ENCODE data around the gene BCL11A. TPM values are rescaled to one million over a fixed set of nuclear protein-coding genes. Genes with fewer than 3 reads are reported as not detected.

BCL11A gene
- total and polyA plus RNA-seq, 2 of the 13 experiments (the other 11 are each of a cell fraction or from before 2014, with no cell fraction given): not detected

- no peak overlapping the region for H3K27ac ChIP-seq (ENCODE audit: extremely low read length, insufficient read depth, low read length)
- ATAC-seq (no peak), DNase-seq (ENCODE audit: low spot score) (no peak), FAIRE-seq (no peak)
- H2AFZ ChIP-seq (ENCODE audit: low read length): no peak overlapping the region
- no peaks in the 10 kb centered on the region for H4K20me1 ChIP-seq (ENCODE audit: insufficient read depth, low read length)
- no peak overlapping the region for H3K4me2 ChIP-seq (ENCODE audit: low read depth, low read length)
- H3K27me3 ChIP-seq (ENCODE audit: control insufficient read depth in 1 of 2, insufficient read depth in 2 of 2, low read length in 2 of 2): peaks cover 4 to 39% of the 10 kb centered on the region in 2 experiments
- CTCF ChIA-PET (ENCODE audit: low intra/inter-chr PET ratio, low total read pairs): no interaction called here
- no peaks in the 10 kb centered on the region for H3K4me1 ChIP-seq (ENCODE audit: insufficient read depth, low read length)
- H3K9me3 ChIP-seq (ENCODE audit: low read length): no peaks in the 10 kb centered on the region
- no peaks in the 10 kb centered on the region for H3K79me2 ChIP-seq (ENCODE audit: insufficient read depth, low read length)
- no peak overlapping the region for H3K9ac ChIP-seq (ENCODE audit: insufficient read depth, low read depth, low read length)
- no peak for TF ChIP-seq ZNF746 (CRISPR knock-in tag; IDR thresholded peaks at IDR 0.05)
- peak; percentile 72 for TF ChIP-seq MNT (IDR thresholded peaks at IDR 0.05)
- in situ Hi-C loops (cut with HindIII; ENCODE audit: extremely low pct_ligation_motif_present, low pct_unique_long_range_greater_than_20kb) (no loop called here), intact Hi-C loops (cut with micrococcal nuclease; ENCODE audit: unreplicated experiment) (loop anchor here (5.0 kb wide), 1 partner anchor 1266 kb away; no protein-coding TSS in a partner anchor)
- no peak overlapping the region for H3K4me3 ChIP-seq (replicated peaks in 1 of 3; ENCODE audit: insufficient read depth in 1 of 3, low read depth in 2 of 3, low read length in 3 of 3)
- no TSS peak for BruUV-seq (replicated peaks)
- POLR2A ChIA-PET: no interaction called here
- WGBS (ENCODE audit: low lambda C conversion rate): 9% methylated on average over 11 of the region's 11 CpGs
- no peaks in the 10 kb centered on the region for H3K36me3 ChIP-seq (replicated peaks in 1 of 2; ENCODE audit: control insufficient read depth in 1 of 2, insufficient read depth in 2 of 2, low read length in 2 of 2)
Observed at GRCh38 chr2:60567919-60568768, 14.7 kb upstream of the BCL11A start.

- 47% methylated on average over 4 of the region's 4 CpGs for WGBS (ENCODE audit: low lambda C conversion rate)
- in situ Hi-C loops (cut with HindIII; ENCODE audit: extremely low pct_ligation_motif_present, low pct_unique_long_range_greater_than_20kb): no loop called here
- H3K79me2 ChIP-seq (ENCODE audit: insufficient read depth, low read length): no peaks in the 10 kb centered on the region
- ChIA-PET CTCF (ENCODE audit: low intra/inter-chr PET ratio, low total read pairs) (no interaction called here), POLR2A (no interaction called here)
- no peaks in the 10 kb centered on the region for H3K4me1 ChIP-seq (ENCODE audit: insufficient read depth, low read length)
- no peak overlapping the region for H2AFZ ChIP-seq (ENCODE audit: low read length)
- DNase-seq (ENCODE audit: low spot score): no peak
- no peak for ATAC-seq
- intact Hi-C loops (cut with micrococcal nuclease; ENCODE audit: unreplicated experiment): loop anchor here (5.0 kb wide), 1 partner anchor 1265 kb away; no protein-coding TSS in a partner anchor
- no peak overlapping the region for H3K4me3 ChIP-seq (replicated peaks in 1 of 3; ENCODE audit: insufficient read depth in 1 of 3, low read depth in 2 of 3, low read length in 3 of 3)
- FAIRE-seq: no peak
- BruUV-seq (replicated peaks): no TSS peak
- no peak for TF ChIP-seq ZNF24 (IDR thresholded peaks at IDR 0.05)
- no peak for TF ChIP-seq ZNF383 (CRISPR knock-in tag; IDR thresholded peaks at IDR 0.05; ENCODE audit: borderline replicate concordance)
- no peaks in the 10 kb centered on the region for H3K9me3 ChIP-seq (ENCODE audit: low read length)
- peaks cover 4 to 39% of the 10 kb centered on the region in 2 experiments for H3K27me3 ChIP-seq (ENCODE audit: control insufficient read depth in 1 of 2, insufficient read depth in 2 of 2, low read length in 2 of 2)
- no peak overlapping the region for H3K9ac ChIP-seq (ENCODE audit: insufficient read depth, low read depth, low read length)
- H4K20me1 ChIP-seq (ENCODE audit: insufficient read depth, low read length): no peaks in the 10 kb centered on the region
- H3K27ac ChIP-seq (ENCODE audit: extremely low read length, insufficient read depth, low read length): no peak overlapping the region
- H3K4me2 ChIP-seq (ENCODE audit: low read depth, low read length): no peak overlapping the region
- H3K36me3 ChIP-seq (replicated peaks in 1 of 2; ENCODE audit: control insufficient read depth in 1 of 2, insufficient read depth in 2 of 2, low read length in 2 of 2): no peaks in the 10 kb centered on the region
Observed at GRCh38 chr2:60567096-60567495, 13.6 kb upstream of the BCL11A start.

Measured in HepG2 (cell line).